Fibroblast of mammary gland (primary cell): ENCODE measurements around the gene DNAJC4.

ENCODE experiments used
- DNase-seq: peaks from one replicate; pipeline ENCODE4 v3.0.0-alpha.2; 2010; ENCODE audit warnings: low read depth
- H3K4me3 ChIP-seq: 2 replicates; pipeline ENCODE4 v1.5.1; 2011; ENCODE audit warnings: low read depth, mild to moderate bottlenecking, low read length, moderate library complexity; ENCODE audit not compliant: control insufficient read depth
- TF ChIP-seq, protein P1 (sequence below): conservative IDR thresholded peaks from 2 replicates; pipeline ENCODE4 v1.5.1; 2011; ENCODE audit warnings: low read depth, low read length, inconsistent platforms; ENCODE audit not compliant: control insufficient read depth, insufficient read depth

Gene DNAJC4

DNA sequence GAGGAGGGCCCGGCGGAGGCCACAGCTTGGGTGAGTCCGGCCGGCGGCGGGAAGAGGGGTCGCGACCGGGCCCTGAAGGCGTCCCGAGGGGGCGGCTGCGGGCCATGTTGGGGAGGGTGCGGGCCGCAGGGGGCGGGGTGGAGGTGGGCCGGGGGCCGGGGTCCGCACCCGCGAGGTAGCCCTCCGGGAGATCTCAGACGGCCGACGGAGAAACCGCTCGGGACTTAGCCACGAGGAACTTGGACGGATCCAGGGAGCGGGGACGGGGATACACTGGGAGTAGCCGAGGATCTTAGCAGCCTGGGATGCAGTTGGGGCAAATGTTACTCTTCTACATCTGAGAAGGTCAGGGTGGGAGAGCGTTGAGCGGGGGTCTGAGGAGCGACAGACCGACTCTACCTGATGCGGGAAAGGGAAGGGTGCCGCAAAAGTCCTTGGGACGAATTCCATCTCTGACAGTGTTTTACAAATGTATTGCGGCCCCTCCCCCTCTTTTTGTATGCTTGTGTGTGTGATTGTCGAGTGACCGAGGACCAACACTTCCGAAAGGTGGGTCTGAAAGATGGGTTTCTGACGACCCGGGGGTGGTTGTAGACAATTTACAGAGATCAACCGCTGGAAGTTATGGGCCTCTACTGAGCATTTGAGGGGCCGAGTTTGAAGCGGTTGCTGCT, 43.7 kb upstream of the DNAJC4 start:
- no peak overlapping the region for H3K4me3 ChIP-seq
- TF ChIP-seq, protein P1, sequence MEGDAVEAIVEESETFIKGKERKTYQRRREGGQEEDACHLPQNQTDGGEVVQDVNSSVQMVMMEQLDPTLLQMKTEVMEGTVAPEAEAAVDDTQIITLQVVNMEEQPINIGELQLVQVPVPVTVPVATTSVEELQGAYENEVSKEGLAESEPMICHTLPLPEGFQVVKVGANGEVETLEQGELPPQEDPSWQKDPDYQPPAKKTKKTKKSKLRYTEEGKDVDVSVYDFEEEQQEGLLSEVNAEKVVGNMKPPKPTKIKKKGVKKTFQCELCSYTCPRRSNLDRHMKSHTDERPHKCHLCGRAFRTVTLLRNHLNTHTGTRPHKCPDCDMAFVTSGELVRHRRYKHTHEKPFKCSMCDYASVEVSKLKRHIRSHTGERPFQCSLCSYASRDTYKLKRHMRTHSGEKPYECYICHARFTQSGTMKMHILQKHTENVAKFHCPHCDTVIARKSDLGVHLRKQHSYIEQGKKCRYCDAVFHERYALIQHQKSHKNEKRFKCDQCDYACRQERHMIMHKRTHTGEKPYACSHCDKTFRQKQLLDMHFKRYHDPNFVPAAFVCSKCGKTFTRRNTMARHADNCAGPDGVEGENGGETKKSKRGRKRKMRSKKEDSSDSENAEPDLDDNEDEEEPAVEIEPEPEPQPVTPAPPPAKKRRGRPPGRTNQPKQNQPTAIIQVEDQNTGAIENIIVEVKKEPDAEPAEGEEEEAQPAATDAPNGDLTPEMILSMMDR: no peak
- no peak for DNase-seq

DNA sequence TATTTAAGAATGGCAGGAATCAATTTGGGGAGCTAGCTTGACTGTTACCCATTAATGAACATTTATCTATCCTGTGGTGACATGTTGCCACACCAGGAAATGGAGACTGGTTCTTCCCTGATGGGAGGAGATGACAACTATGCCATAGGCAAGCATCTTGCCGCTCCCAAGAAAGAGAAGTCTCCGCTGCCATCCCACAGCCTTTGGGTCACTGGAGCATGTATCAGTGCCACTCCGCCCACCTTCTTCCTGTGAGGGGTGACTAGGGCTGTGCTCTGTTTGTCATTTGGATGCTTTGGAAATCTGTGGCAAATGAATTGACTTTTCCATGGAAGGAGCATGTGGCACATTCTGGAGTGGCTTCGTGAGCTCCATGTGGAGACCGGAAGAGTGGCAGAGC, 37.9 kb upstream of the DNAJC4 start:
- no peak overlapping the region for H3K4me3 ChIP-seq
- TF ChIP-seq, protein P1: no peak
- no peak for DNase-seq

DNA sequence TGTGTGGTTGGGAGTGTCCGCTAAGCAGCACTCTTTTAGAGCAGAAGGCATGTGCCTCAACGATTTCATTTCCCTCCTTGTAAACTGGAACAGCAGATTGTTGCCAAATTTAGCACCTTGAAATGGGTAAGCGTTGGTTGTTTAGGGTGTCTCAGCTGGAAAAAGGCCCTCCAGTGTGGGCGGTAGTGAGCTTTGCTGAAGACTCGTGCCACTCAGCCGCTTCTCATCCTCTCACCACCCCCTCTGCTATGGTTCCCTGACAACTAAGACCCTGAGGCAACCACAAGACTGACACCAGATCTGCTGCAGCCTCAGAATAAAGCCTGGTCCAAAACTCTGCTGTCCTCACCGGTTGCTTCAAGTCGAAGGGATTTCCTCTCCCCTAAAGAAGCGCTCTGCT, 33.7 kb upstream of the DNAJC4 start:
- no peak for DNase-seq
- TF ChIP-seq, protein P1: no peak
- no peak overlapping the region for H3K4me3 ChIP-seq

DNA sequence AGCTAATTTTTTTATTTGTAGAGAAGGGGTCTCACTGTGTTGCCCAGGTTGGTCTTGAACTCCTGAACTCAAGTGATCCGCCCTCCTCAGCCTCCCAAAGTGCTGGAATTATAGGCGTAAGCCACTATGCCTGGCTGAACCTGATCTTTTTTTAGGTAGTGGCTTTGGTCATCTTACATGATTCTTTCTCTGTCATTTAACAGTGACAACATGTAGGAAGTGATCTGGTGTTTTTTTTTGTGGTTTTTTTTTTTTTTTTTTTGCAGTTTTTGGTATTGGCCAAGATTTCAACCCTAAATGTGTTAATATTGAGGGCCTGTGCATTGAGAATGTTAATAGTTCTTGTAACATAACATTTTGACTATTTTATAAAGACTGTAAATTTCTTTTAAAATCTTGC, 31.8 kb upstream of the DNAJC4 start:
- TF ChIP-seq, protein P1: no peak
- H3K4me3 ChIP-seq: no peak overlapping the region
- no peak for DNase-seq

DNA sequence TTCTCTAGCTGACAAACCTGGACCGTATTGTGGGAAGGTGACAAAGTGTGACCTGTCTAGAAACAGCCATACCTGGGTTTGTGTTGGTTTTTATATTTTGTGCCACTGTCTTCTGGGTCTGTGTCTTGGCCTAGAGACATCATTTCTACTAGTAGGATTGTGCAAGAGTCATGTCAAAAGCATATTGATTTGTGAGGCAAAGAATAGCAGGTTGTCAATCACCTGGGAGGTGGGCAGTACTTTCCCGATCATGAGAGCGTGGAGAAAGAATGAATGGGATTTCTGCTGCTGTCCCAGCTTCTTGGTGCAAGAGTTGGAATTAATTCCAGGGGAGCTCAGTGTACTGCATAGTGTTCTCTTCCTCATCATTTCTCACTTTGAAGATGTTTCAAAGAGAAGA, 28.8 kb upstream of the DNAJC4 start:
- no peak for DNase-seq
- no peak overlapping the region for H3K4me3 ChIP-seq
- TF ChIP-seq, protein P1: no peak

DNA sequence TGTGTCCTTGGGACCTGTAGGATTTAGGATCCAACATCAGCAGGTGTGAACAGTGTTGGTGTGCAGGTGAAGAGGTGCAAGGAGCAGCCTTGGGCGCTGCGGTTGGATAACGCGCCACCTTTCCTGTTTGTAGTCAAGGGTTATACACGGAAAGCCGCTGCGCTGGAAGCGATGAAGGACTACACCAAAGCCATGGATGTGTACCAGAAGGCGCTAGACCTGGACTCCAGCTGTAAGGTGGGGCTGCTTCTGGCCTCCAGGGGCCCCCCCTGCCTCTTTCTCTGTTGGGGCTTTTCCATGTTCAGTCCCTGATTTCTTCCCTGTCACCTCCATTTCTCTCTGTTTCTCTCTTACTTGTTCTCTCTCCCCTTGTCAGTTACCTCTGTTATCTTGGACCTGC, 27.4 kb upstream of the DNAJC4 start:
- no peak overlapping the region for H3K4me3 ChIP-seq
- TF ChIP-seq, protein P1: no peak
- DNase-seq: no peak
